Hepatocyte (in vitro differentiated cells): Measurements from ENCODE around the gene RND3. TPM values are rescaled to one million over a fixed set of nuclear protein-coding genes. Genes with fewer than 3 reads are reported as not detected.

Experiments
- DNase-seq: peaks from one replicate; pipeline ENCODE4 v3.0.0-alpha.2; 2016; ENCODE audit warnings: low spot score
- H2AFZ ChIP-seq: fragments of 200-600 bp; sonication (generic); 2 replicates; pipeline ENCODE4 v1.6.0; 2016; ENCODE audit warnings: antibody characterized with exemption, mild to moderate bottlenecking
- H3K27ac ChIP-seq: fragments of 200-600 bp; sonication (generic); 2 replicates; pipeline ENCODE4 v1.5.1; 2016; ENCODE audit warnings: mild to moderate bottlenecking
- H3K27me3 ChIP-seq: fragments of 200-600 bp; sonication (generic); 2 replicates; pipeline ENCODE4 v1.6.1; 2016
- H3K36me3 ChIP-seq: fragments of 200-600 bp; sonication (generic); replicated peaks from 2 replicates; pipeline ENCODE4 v1.5.1; 2016; ENCODE audit warnings: low read depth; ENCODE audit not compliant: insufficient read depth
- H3K4me1 ChIP-seq: fragments of 200-600 bp; sonication (generic); 2 replicates; pipeline ENCODE4 v1.5.1; 2016; ENCODE audit warnings: mild to moderate bottlenecking, moderate library complexity; ENCODE audit not compliant: insufficient read depth
- H3K4me2 ChIP-seq: fragments of 200-600 bp; sonication (generic); 2 replicates; pipeline ENCODE4 v1.6.0; 2016
- H3K4me3 ChIP-seq: fragments of 200-600 bp; sonication (generic); 2 replicates; pipeline ENCODE4 v1.5.1; 2016; ENCODE audit warnings: mild to moderate bottlenecking
- H3K79me2 ChIP-seq: fragments of 200-600 bp; sonication (generic); 2 replicates; pipeline ENCODE4 v1.6.0; 2017; ENCODE audit warnings: mild to moderate bottlenecking
- H3K9me2 ChIP-seq: fragments of 200-600 bp; sonication (generic); replicated peaks from 2 replicates; pipeline ENCODE4 v1.6.0; 2017; ENCODE audit warnings: mild to moderate bottlenecking; ENCODE audit not compliant: insufficient read depth
- H3K9me3 ChIP-seq: fragments of 200-600 bp; sonication (generic); 2 replicates; pipeline ENCODE4 v1.5.1; 2016; ENCODE audit warnings: low read depth, mild to moderate bottlenecking
- H4K20me1 ChIP-seq: fragments of 200-600 bp; sonication (generic); 2 replicates; pipeline ENCODE4 v1.6.0; 2016; ENCODE audit warnings: mild to moderate bottlenecking; ENCODE audit not compliant: insufficient read depth, poor library complexity, severe bottlenecking
- CTCF ChIP-seq: fragments of 200-600 bp; sonication (generic); IDR thresholded peaks from 2 replicates; pipeline ENCODE4 v1.5.1; 2016; ENCODE audit warnings: antibody characterized with exemption, mild to moderate bottlenecking; ENCODE audit not compliant: poor library complexity
- EZH2 ChIP-seq: fragments of 200-600 bp; sonication (generic); IDR thresholded peaks from 2 replicates; pipeline ENCODE4 v1.6.1; 2016; ENCODE audit warnings: antibody characterized with exemption, mild to moderate bottlenecking, borderline replicate concordance
- EZH2phosphoT487 ChIP-seq: fragments of 200-600 bp; sonication (generic); IDR thresholded peaks from one replicate; pipeline ENCODE4 v1.6.1; 2018; ENCODE audit warnings: antibody characterized with exemption, mild to moderate bottlenecking, low read depth, moderate library complexity; ENCODE audit not compliant: unreplicated experiment, severe bottlenecking
- WGBS: methylation state at CpG from one replicate; pipeline ENCODE4 v1.1.6; 2016; ENCODE audit warnings: low lambda C conversion rate; ENCODE audit errors: missing lambda C conversion rate; 5-methylcytosine and 5-hydroxymethylcytosine counted together
- polyA plus RNA-seq: library from polyadenylated mRNA; unstranded; fragments of >200 nt; fragmentation: Nextera tagmentation; extraction: Ambion mirVana; gene quantifications from 2 replicates; pipeline ENCODE4 v1.2.1, GENCODE V29; 2016
- total RNA-seq: library from RNA; depleted of rRNA; stranded (reverse); fragments of >200 nt; gene quantifications from 2 replicates; pipeline ENCODE4 v1.2.3, GENCODE V29; 2014

RND3 gene
- total and polyA plus RNA-seq, 2 experiments from 2014 or later = 118 to 135 TPM

GRCh38 chr2:150476286-150476685 lies 11.2 kb downstream of the RND3 start:
- H3K4me3 ChIP-seq = no peak overlapping the region
- peak overlapping the region; percentile 94 for H3K27ac ChIP-seq
- H3K9me2 ChIP-seq = no peaks in the 10 kb centered on the region
- no peak for TF ChIP-seq EZH2
- TF ChIP-seq CTCF = no peak
- TF ChIP-seq EZH2phosphoT487 = no peak
- H2AFZ ChIP-seq = no peak overlapping the region
- H3K4me1 ChIP-seq = peaks cover 98% of the 10 kb centered on the region
- H3K36me3 ChIP-seq = no peaks in the 10 kb centered on the region
- no peaks in the 10 kb centered on the region for H3K9me3 ChIP-seq
- 32% methylated on average over 4 of the region's 4 CpGs for WGBS
- H4K20me1 ChIP-seq = peaks cover 76% of the 10 kb centered on the region
- H3K27me3 ChIP-seq = no peaks in the 10 kb centered on the region
- DNase-seq = no peak
- peaks cover 97% of the 10 kb centered on the region for H3K79me2 ChIP-seq
- H3K4me2 ChIP-seq = peak overlapping the region; percentile 88

- Histone ChIP-seq H3K36me3 (no peaks in the 10 kb centered on the region), H3K27ac (peak overlapping the region; percentile 94), H2AFZ (no peak overlapping the region), H4K20me1 (peaks cover 70% of the 10 kb centered on the region), H3K27me3 (no peaks in the 10 kb centered on the region), H3K9me3 (no peaks in the 10 kb centered on the region), H3K9me2 (no peaks in the 10 kb centered on the region), H3K4me2 (peak overlapping the region; percentile 88), H3K79me2 (peaks cover 97% of the 10 kb centered on the region), H3K4me3 (no peak overlapping the region), H3K4me1 (peaks cover 98% of the 10 kb centered on the region)
- whole genome bisulfite sequencing = 58% methylated on average over 6 of the region's 6 CpGs
- DNase-seq = no peak
- TF ChIP-seq EZH2phosphoT487 (no peak), EZH2 (no peak), CTCF (no peak)
These were observed 11.8 kb downstream of the RND3 start for GRCh38 chr2:150475479-150476250.

GRCh38 chr2:150474326-150475074 lies 13.0 kb downstream of the RND3 start:
- Histone ChIP-seq H3K27ac (peak overlapping the region; percentile 94), H3K36me3 (peaks cover 3% of the 10 kb centered on the region), H3K9me3 (no peaks in the 10 kb centered on the region), H2AFZ (no peak overlapping the region), H3K79me2 (peaks cover 97% of the 10 kb centered on the region), H3K4me3 (no peak overlapping the region), H4K20me1 (peaks cover 60% of the 10 kb centered on the region), H3K9me2 (no peaks in the 10 kb centered on the region), H3K4me1 (peaks cover 88% of the 10 kb centered on the region), H3K4me2 (peak overlapping the region; percentile 88), H3K27me3 (no peaks in the 10 kb centered on the region)
- no peak for TF ChIP-seq EZH2phosphoT487
- no peak for TF ChIP-seq CTCF
- no peak for TF ChIP-seq EZH2
- WGBS = 77% methylated on average over 4 of the region's 4 CpGs
- no peak for DNase-seq
